GM18519 (cell line): Measurements from ENCODE around the gene SYT7.
"Not testable (repeated sequence)": the region's sequence is repeated elsewhere in the genome, so short reads cannot be mapped to it uniquely, and the experiment has no call there.

Experiments
- ATAC-seq: cut with Tn5 transposase; IDR thresholded peaks from one replicate; pipeline ENCODE4 v1.9.1; 2021; ENCODE audit warnings: mild to moderate bottlenecking, moderate library complexity; ENCODE audit not compliant: unreplicated experiment, low FRiP score

The SYT7 gene

DNA sequence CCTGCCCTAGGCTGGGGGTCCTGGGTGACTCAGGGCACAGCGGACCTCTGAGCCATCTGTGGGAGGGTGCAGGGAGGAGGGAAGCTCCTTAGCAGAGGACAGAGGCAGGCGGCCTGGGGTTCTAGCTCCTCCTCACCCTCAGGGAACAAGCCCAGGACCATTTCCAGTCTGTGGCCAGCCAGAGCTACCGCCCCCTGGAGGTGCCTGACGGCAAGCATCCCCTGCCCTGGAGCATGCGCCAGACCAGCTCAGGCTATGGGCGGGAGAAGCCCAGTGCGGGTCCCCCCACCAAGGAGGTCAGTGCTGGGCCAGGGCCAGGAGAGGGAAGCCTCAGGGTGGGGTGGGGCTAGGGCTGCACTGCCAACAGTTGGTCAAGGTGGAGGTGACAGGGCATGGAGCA is 98.4 kb downstream of the SYT7 start:
- no peak for ATAC-seq

DNA sequence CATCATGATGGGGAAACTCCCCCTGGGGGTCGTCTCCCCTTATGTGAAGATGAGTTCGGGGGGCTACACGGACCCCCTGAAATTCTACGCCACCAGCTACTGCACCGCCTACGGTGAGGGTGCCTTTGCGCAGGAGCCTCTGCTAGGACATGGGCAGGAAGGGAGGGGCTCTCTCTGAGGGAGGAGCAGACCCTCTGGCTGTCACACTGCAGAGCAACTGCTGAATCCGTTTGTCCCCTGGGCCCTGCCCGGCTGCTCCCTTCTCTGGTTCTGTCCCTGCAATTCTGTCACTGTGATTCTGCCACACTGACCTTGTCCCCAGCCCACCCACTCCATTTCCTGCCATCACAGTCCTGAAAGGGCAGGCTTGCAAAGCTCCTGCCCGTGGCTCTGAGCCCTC is 99.1 kb downstream of the SYT7 start:
- ATAC-seq = no peak

DNA sequence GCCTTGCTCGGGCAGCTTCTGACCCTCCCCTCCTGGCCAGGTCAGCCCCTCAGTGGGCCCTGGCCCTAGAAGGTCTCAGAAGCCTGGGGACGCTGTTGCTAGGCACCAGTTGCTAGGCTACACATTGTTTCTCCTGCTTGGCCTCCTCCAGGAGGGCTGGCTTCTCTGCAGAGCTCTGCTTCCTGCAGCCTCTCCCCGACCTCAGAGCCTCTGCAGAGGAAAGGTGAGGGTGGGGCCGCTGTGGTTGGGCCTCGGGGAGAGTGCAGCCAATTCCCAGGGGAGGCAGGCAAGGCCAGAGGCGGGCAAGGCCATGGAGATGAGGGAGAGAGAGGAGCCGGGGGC is 99.9 kb downstream of the SYT7 start:
- ATAC-seq = no peak

DNA sequence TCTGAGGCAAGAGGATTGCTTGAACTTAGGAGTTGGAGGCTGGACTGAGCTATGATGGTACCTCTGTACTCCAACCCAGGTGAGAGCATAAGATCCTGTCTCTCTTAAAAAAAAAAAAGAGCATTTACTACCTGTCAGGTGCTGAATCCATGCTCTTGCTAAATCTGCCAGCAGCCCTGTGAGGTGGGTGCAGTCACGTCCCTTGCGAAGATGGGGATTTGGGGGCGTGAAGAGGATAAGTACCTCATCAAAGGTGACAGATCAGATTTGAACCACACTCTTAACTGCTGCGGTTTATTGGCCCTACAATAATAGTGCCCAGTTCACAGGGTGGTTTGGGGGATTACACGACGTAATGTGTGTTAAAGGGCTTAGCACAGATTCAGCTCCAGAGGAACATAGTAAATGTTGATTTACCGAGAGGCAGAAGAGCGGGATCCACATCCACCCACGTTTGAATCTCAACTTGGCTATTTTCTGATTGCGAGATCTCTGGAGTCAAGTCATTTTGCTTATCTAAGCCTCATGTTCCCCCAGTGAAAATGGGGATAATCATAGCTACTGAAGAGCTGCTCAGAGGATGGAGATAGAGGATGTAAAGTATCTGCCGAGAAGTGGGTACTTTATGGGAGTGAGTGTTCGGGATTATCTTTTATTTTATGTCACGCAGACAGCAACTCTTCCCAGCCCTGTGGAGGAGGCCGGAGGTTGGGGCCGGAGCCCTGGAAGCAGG is 100.4 kb downstream of the SYT7 start:
- no peak for ATAC-seq

DNA sequence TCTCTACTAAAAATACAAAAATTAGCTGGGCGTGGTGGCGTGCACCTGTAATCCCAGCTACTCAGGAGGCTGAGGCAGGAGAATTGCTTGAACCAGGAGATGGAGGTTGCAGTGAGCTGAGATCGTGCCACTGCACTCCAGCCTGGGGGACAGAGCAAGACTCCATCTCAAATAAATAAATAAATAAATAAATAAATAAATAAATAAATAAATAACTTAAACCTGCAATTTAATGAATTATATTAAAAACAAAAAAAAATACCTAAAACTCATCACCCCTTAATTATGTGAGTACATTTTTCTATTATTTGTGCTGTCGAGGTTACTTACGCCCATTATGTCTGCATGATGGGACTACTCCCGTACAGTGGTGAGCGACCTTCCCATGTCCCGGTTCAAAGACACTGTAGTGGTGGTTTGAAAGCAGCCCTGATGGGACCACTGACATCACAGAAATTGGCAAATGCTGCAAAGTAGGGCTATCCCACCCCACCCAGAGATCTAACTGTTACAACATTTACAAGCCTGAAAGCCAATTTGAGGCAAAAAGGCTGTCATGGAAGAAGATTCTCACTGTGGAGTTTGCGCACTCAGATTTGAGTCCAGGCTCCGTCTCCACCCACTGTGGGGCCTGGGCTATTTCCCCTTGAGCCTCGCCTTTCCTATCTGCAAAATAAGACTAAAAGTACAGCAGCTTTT is 101.4 kb downstream of the SYT7 start:
- not testable (repeated sequence) for ATAC-seq

DNA sequence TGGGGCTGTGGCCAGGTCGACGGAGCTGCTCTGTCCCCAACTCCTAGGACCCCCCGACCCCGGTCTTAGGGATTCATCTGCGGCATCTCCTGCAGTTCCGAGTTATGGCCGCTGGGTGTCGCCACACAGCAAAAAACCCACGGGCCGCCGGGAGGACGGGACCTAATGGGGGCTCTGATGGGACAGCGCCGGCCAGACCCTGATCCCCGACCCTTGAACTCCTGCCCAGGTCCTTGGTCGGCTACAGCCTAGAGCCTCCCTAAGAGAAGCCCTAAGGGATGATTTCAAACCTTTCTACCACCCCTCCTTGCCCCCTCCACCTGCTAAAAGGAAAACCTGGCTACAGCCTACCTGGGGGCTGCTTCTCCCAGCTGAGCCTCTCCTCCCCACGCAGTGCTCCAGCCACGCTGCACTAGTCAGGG is 103.1 kb downstream of the SYT7 start:
- no peak for ATAC-seq

DNA sequence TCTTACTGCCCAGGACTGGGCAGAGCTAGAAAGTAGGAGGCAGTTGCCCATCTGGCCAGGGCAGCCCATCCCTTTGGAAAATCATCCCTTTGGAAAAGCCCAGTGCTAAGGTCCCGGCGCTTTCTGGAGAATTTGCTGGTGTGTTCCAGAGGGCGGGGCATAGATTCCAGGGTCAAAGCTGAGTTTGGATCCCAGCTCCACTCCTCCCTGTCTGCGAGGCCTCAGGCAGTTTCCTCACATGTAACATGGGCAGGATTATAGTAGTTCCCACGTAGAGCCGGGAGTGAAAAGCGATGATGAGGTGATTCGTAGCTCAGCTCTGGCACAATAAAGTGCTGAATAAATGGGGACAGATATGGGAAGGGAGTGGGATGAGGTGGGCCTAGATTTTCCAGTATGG is 103.8 kb downstream of the SYT7 start:
- no peak for ATAC-seq

DNA sequence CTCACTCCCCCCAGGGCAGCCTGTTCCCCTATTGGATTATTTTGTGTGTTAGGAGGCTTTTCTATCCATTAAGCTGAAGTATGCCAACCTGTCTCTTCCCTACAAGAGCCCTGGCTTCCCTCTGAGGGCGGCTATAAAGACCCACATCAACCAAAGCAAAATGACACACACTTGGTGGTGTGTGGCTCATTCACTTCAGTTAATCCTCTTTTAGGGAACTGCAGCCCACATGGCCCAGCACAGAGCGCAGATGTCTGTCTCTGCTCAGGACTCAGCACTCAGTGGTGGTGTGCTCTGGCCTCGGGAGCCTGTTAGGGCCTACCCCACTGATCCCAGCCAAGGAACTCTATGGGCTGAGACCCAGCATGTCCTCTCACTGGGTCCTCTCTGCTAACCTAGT is 104.5 kb downstream of the SYT7 start:
- no peak for ATAC-seq

DNA sequence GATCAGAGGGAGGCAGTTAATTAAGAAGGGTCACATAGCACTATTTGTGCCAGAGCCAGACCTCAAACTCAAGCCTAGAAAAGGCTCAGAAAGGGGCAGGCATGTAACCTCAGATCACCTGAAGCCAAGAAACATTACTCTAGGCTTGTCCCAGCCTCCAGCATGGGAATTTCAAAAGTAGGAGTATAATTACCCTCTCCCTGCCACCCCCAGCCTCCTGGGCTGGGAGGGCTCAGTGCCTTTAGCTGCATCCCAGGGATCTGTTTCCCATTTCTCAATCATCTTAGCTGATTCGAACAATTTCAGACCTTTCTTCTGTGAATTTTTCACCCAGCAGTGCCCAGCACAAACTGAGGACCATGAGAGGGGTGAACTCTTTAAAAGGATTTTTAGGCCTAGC is 105.4 kb downstream of the SYT7 start:
- no peak for ATAC-seq

DNA sequence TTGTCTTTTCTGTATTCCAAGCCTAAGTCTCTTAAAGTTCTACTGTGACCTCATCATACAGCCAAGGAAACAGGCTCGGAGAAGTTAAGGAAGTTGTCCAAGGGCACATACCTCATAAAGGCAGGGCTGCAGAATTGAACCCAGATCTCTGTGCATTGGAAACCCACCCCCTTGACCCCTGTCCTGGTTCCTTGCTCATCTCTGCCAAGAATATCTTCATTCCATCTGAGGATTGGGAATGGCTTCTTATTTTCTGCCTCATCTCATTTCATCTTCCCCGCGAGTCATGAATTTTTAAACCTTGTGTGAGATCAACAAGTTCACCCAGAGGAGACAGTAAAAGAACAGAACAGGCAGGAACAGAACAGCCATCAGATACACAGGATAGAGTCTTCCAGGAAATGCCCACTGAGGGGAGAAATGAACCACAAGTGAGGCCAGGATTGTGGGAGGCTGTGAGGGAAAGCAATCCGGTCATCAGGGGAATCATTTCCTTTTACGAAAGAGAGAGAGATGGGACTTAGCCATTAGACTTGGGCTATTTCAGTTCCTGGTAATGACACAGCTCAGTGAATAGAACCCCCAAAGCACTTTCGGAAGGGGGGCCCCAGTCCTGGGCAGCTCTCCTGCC is 106.7 kb downstream of the SYT7 start:
- no peak for ATAC-seq

DNA sequence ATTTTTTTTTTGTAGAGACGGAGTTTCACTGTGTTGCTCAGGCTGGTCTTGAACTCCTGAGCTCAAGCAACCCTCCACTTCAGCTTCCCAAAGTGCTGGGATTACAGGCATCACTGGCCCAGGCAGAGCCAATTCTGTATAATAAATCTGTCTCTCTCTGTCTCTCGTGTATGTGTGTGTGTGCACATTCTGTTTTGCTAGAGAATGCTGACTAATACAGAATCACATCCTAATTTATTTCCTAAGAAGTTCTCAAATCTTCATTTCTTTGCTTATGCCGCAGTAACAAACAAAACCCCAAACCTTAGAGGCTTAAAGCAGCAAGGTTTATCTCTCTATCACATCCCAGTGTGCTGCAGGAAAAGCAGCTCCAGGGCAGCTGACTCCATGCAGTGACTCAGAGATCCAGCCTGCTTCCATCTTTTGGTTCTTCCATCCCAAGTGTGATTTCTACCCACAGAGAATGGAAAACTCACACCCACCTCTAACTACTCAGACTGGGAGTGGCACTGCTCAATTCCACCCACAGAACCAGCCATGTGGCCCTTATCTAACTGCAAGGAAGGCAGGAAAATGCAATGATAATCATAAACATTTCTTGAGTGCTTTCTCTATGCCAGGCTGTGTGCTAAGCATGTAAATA is 107.4 kb downstream of the SYT7 start:
- ATAC-seq = no peak

DNA sequence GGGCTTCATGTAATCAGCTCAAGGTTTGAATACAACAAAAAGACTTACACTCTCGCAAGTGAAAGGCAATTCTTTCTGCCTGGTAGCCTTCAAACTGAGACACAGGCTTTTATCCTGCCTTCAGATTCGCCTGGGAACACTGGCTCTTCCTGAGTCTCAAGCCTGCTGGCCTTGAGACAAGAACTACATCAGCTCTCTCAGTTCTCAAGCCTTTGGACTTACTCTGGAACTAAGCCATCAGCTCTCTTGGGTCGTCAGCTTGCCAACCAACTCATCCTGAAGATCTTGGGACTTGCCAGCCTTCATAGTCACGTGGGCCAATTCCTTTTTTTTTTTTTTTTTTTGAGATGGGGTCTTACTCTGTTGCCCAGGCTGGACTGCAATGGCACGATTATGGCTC is 108.0 kb downstream of the SYT7 start:
- ATAC-seq = no peak

DNA sequence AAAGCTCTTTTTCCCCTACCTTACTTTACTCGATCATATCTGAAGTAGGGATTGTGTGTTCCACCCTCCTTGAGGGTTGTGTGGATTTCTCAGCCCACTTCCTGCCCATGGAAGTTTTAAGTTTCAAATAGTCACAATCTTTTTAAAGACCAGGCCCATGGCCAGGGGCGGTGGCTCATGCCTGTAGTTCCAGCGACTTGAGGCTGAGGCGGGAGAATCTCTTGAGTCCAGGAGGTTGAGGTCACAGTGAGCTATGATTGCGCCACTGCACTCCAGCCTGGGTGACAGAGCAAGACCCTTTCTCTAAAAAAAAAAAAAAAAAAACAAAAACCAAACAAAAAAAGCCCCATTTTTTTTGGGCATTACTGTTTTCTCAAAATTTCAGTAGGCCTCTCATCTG is 108.6 kb downstream of the SYT7 start:
- ATAC-seq = no peak

DNA sequence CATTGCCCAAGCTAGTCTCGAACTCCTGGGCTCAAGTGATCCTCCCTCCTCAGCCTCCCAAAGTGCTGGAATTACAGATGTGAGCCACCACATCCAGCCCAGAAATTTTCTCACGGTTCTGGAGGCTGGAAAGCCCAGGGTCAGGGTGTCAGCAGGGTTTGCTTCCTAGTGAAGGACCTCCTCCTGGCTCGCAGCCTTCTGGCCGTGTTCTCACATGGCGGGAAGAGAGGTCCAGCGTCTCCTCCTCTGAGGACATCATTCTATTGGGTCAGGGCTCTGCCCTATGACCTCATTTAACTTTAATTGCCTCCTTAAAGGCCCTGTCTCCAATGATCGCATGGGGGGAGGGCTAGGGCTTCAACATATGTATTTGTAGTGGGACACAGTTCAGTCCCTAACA is 112.9 kb downstream of the SYT7 start:
- no peak for ATAC-seq

DNA sequence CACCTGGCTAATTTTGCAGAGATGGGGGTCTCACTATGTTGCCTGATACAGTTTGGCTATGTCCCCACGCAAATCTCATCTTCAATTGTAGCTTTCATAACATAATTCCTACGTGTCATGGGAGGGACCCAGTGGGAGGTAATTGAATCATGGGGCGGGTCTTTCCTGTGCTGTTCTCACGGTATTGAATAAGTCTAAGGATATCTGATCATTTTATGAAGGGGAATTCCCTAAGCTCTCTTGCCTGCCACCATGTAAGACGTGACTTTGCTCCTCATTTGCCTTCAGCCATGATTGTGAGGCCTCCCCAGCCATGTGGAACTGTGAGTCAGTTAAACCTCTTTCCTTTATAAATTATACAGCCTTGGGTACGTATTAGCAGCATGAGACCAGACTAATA is 113.3 kb downstream of the SYT7 start:
- ATAC-seq = not testable (repeated sequence)
